HEK293 (cell line): ENCODE data around the gene DYNC1I1.

Source experiments
- CTCF ChIA-PET: fragments of 350-600 bp; formaldehyde crosslinking; extraction: SDS; loops from one replicate; lab custom pipeline; 2021; ENCODE audit warnings: antibody characterized with exemption; lab: Yijun Ruan, JAX
- POLR2A ChIA-PET: fragments of 300-600 bp; formaldehyde crosslinking; extraction: SDS; loops from one replicate; lab custom pipeline; 2020; ENCODE audit warnings: antibody characterized with exemption, inconsistent platforms; lab: Yijun Ruan, JAX
- H3K27ac ChIP-seq: fragments of 200-500 bp; sonication (Bioruptor generic); 2 replicates; pipeline ENCODE4 v1.5.1; 2014; ENCODE audit warnings: low read depth, low read length, control low read depth, inconsistent platforms; ENCODE audit errors: extremely low read depth
- H3K36me3 ChIP-seq, 2 experiments: fragments of 200-500 bp in 1 of 2; sonication (Bioruptor generic) in 1 of 2; 1 replicate in 1 of 2; 2 replicates in 1 of 2; pipeline ENCODE4 v1.5.1; 2014 to 2017; ENCODE audit warnings: inconsistent platforms in 2 of 2, low read length in 2 of 2; ENCODE audit not compliant: control insufficient read depth in 2 of 2, insufficient read depth in 1 of 2
- H3K4me1 ChIP-seq: fragments of 200-500 bp; sonication (Bioruptor generic); 2 replicates; pipeline ENCODE4 v1.5.1; 2014; ENCODE audit warnings: mild to moderate bottlenecking, low read length, inconsistent platforms; ENCODE audit not compliant: control insufficient read depth, insufficient read depth
- H3K4me3 ChIP-seq: 2 replicates; pipeline ENCODE4 v1.5.1; 2011; ENCODE audit warnings: low read depth, mild to moderate bottlenecking, control low read depth, low read length, moderate library complexity
- H3K9me3 ChIP-seq: fragments of 200-500 bp; sonication (Bioruptor generic); 2 replicates; pipeline ENCODE4 v1.5.1; 2014; ENCODE audit warnings: low read depth, low read length, inconsistent platforms; ENCODE audit not compliant: control insufficient read depth, insufficient read depth
- AEBP2 ChIP-seq: fragments of 450-650 bp; formaldehyde crosslinking; IDR thresholded peaks from 2 replicates; pipeline ENCODE4 v1.5.1; 2016; ENCODE audit warnings: missing biosample characterization, missing genetic modification characterization, borderline replicate concordance
- KLF1 ChIP-seq: fragments of 450-650 bp; formaldehyde crosslinking; IDR thresholded peaks from 2 replicates; pipeline ENCODE4 v1.5.1; 2016; ENCODE audit warnings: missing biosample characterization, missing genetic modification characterization
- KLF7 ChIP-seq: fragments of 450-650 bp; formaldehyde crosslinking; IDR thresholded peaks from 2 replicates; pipeline ENCODE4 v1.5.1; 2016; ENCODE audit warnings: missing biosample characterization, missing genetic modification characterization, borderline replicate concordance
- ZBTB20 ChIP-seq: fragments of 450-650 bp; formaldehyde crosslinking; IDR thresholded peaks from 2 replicates; pipeline ENCODE4 v1.5.1; 2016; ENCODE audit warnings: missing biosample characterization, missing genetic modification characterization
- ZBTB48 ChIP-seq: fragments of 450-650 bp; formaldehyde crosslinking; IDR thresholded peaks from 2 replicates; pipeline ENCODE4 v1.5.1; 2016; ENCODE audit warnings: missing biosample characterization, missing genetic modification characterization
- ZEB2 ChIP-seq: fragments of 450-650 bp; formaldehyde crosslinking; IDR thresholded peaks from 2 replicates; pipeline ENCODE4 v1.5.1; 2016; ENCODE audit warnings: missing biosample characterization, missing genetic modification characterization
- ZFP37 ChIP-seq: fragments of 450-650 bp; formaldehyde crosslinking; IDR thresholded peaks from 2 replicates; pipeline ENCODE4 v1.5.1; 2016; ENCODE audit warnings: missing biosample characterization, missing genetic modification characterization
- ZNF121 ChIP-seq: fragments of 450-650 bp; formaldehyde crosslinking; IDR thresholded peaks from 2 replicates; pipeline ENCODE4 v1.5.1; 2016; ENCODE audit warnings: missing biosample characterization, missing genetic modification characterization
- ZNF133 ChIP-seq: fragments of 450-650 bp; formaldehyde crosslinking; IDR thresholded peaks from 2 replicates; pipeline ENCODE4 v1.5.1; 2016; ENCODE audit warnings: missing biosample characterization, missing genetic modification characterization
- ZNF138 ChIP-seq: fragments of 450-650 bp; formaldehyde crosslinking; IDR thresholded peaks from 2 replicates; pipeline ENCODE4 v1.5.1; 2016; ENCODE audit warnings: missing biosample characterization, missing genetic modification characterization, borderline replicate concordance
- ZNF302 ChIP-seq: fragments of 450-650 bp; formaldehyde crosslinking; IDR thresholded peaks from 2 replicates; pipeline ENCODE4 v1.5.1; 2016; ENCODE audit warnings: missing biosample characterization, missing genetic modification characterization, low read depth
- ZNF423 ChIP-seq: fragments of 450-650 bp; formaldehyde crosslinking; IDR thresholded peaks from 2 replicates; pipeline ENCODE4 v1.5.1; 2016; ENCODE audit warnings: missing biosample characterization, missing genetic modification characterization
- ZNF571 ChIP-seq: fragments of 450-650 bp; formaldehyde crosslinking; IDR thresholded peaks from 2 replicates; pipeline ENCODE4 v1.5.0; 2017; ENCODE audit warnings: missing biosample characterization, missing genetic modification characterization
- ZNF624 ChIP-seq: fragments of 450-650 bp; formaldehyde crosslinking; IDR thresholded peaks from 2 replicates; pipeline ENCODE4 v1.5.1; 2017; ENCODE audit warnings: missing biosample characterization, missing genetic modification characterization
- ZNF776 ChIP-seq: fragments of 450-650 bp; formaldehyde crosslinking; IDR thresholded peaks from 2 replicates; pipeline ENCODE4 v1.5.0; 2017; ENCODE audit warnings: missing biosample characterization, missing genetic modification characterization, borderline replicate concordance
- ZSCAN23 ChIP-seq: fragments of 450-650 bp; formaldehyde crosslinking; IDR thresholded peaks from 2 replicates; pipeline ENCODE4 v1.5.1; 2016; ENCODE audit warnings: missing biosample characterization, missing genetic modification characterization
- TF ChIP-seq, protein P1 (sequence below): fragments of 450-650 bp; formaldehyde crosslinking; IDR thresholded peaks from 2 replicates; pipeline ENCODE4 v1.5.1; 2016; ENCODE audit warnings: missing biosample characterization, missing genetic modification characterization
- TF ChIP-seq, protein P2 (sequence below): fragments of 450-650 bp; formaldehyde crosslinking; IDR thresholded peaks from 2 replicates; pipeline ENCODE4 v1.5.1; 2016; ENCODE audit warnings: missing biosample characterization, missing genetic modification characterization
- TF ChIP-seq, protein P3 (sequence below): fragments of 450-650 bp; formaldehyde crosslinking; IDR thresholded peaks from 2 replicates; pipeline ENCODE4 v1.5.1; 2017; ENCODE audit warnings: missing biosample characterization, missing genetic modification characterization
- TF ChIP-seq, protein P4 (sequence below): fragments of 450-650 bp; formaldehyde crosslinking; conservative IDR thresholded peaks from 2 replicates; pipeline ENCODE4 v1.5.1; 2016; ENCODE audit warnings: low read depth, missing biosample characterization, missing genetic modification characterization
- TF ChIP-seq, protein P5 (sequence below): fragments of 450-650 bp; formaldehyde crosslinking; IDR thresholded peaks from 2 replicates; pipeline ENCODE4 v1.5.1; 2016; ENCODE audit warnings: missing biosample characterization, missing genetic modification characterization

DYNC1I1 gene

DNA sequence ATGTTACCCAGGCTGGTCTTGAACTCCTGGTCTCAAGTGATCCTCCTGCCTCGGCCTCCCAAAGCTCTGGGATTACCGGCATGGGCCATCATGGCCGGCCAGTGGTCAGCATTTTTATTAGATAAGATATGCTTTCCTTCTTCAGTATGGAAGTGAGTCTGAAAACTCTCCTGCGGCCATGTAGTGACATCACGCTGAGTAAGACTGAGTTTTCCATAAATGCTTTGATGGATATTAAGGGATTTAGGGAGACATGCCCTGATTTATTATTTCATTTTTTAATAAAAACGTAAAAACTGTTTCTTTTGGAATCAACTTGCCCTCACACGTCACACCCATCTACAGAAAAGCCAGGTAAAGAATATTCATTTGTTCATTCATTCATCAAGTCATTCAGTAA lies 48.4 kb downstream of the DYNC1I1 start:
- CTCF ChIA-PET, result no interaction called here

DNA sequence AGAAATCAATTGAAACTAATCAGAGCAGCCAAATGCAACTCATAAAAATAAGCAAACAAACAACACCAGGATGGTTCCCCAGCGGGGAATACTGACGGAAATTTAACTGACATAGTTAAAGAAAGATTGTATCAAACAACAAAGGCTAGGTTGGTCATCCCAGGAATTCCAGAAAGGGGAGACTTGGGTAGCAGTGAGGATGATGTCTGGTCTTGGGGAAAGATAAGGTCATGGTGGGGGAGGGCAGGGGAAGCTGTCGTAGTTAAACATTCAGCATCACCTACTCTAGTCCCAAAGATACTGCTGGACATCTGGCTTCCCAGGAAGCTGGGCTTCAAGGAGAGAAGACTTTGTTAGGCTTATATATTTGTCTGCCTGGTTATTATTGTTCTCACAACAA lies 50.4 kb downstream of the DYNC1I1 start:
- no peaks in the 10 kb centered on the region for H3K4me1 ChIP-seq
- H3K9me3 ChIP-seq, result no peaks in the 10 kb centered on the region
- no peaks in the 10 kb centered on the region for H3K36me3 ChIP-seq
- CTCF ChIA-PET, result no interaction called here
- H3K4me3 ChIP-seq, result no peak overlapping the region
- TF ChIP-seq ZNF624, result no peak
- no peak for TF ChIP-seq ZFP37
- TF ChIP-seq KLF1 (tag by site-specific recombination), result no peak
- no peak for TF ChIP-seq ZNF571 (tag by site-specific recombination)
- TF ChIP-seq AEBP2 (tag by site-specific recombination), result no peak
- TF ChIP-seq, protein P1, sequence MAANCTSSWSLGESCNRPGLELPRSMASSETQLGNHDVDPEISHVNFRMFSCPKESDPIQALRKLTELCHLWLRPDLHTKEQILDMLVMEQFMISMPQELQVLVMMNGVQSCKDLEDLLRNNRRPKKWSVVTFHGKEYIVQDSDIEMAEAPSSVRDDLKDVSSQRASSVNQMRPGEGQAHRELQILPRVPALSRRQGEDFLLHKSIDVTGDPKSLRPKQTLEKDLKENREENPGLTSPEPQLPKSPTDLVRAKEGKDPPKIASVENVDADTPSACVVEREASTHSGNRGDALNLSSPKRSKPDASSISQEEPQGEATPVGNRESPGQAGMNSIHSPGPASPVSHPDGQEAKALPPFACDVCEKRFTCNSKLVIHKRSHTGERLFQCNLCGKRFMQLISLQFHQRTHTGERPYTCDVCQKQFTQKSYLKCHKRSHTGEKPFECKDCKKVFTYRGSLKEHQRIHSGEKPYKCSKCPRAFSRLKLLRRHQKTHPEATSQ (tag by site-specific recombination), result no peak
- no peak for TF ChIP-seq ZNF302 (tag by site-specific recombination)
- TF ChIP-seq, protein P2, sequence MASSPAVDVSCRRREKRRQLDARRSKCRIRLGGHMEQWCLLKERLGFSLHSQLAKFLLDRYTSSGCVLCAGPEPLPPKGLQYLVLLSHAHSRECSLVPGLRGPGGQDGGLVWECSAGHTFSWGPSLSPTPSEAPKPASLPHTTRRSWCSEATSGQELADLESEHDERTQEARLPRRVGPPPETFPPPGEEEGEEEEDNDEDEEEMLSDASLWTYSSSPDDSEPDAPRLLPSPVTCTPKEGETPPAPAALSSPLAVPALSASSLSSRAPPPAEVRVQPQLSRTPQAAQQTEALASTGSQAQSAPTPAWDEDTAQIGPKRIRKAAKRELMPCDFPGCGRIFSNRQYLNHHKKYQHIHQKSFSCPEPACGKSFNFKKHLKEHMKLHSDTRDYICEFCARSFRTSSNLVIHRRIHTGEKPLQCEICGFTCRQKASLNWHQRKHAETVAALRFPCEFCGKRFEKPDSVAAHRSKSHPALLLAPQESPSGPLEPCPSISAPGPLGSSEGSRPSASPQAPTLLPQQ, result no peak
- TF ChIP-seq ZNF121 (tag by site-specific recombination), result no peak
- no peak for TF ChIP-seq ZSCAN23 (tag by site-specific recombination)
- TF ChIP-seq, protein P3, sequence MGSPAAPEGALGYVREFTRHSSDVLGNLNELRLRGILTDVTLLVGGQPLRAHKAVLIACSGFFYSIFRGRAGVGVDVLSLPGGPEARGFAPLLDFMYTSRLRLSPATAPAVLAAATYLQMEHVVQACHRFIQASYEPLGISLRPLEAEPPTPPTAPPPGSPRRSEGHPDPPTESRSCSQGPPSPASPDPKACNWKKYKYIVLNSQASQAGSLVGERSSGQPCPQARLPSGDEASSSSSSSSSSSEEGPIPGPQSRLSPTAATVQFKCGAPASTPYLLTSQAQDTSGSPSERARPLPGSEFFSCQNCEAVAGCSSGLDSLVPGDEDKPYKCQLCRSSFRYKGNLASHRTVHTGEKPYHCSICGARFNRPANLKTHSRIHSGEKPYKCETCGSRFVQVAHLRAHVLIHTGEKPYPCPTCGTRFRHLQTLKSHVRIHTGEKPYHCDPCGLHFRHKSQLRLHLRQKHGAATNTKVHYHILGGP (tag by site-specific recombination), result no peak
- TF ChIP-seq, protein P4, sequence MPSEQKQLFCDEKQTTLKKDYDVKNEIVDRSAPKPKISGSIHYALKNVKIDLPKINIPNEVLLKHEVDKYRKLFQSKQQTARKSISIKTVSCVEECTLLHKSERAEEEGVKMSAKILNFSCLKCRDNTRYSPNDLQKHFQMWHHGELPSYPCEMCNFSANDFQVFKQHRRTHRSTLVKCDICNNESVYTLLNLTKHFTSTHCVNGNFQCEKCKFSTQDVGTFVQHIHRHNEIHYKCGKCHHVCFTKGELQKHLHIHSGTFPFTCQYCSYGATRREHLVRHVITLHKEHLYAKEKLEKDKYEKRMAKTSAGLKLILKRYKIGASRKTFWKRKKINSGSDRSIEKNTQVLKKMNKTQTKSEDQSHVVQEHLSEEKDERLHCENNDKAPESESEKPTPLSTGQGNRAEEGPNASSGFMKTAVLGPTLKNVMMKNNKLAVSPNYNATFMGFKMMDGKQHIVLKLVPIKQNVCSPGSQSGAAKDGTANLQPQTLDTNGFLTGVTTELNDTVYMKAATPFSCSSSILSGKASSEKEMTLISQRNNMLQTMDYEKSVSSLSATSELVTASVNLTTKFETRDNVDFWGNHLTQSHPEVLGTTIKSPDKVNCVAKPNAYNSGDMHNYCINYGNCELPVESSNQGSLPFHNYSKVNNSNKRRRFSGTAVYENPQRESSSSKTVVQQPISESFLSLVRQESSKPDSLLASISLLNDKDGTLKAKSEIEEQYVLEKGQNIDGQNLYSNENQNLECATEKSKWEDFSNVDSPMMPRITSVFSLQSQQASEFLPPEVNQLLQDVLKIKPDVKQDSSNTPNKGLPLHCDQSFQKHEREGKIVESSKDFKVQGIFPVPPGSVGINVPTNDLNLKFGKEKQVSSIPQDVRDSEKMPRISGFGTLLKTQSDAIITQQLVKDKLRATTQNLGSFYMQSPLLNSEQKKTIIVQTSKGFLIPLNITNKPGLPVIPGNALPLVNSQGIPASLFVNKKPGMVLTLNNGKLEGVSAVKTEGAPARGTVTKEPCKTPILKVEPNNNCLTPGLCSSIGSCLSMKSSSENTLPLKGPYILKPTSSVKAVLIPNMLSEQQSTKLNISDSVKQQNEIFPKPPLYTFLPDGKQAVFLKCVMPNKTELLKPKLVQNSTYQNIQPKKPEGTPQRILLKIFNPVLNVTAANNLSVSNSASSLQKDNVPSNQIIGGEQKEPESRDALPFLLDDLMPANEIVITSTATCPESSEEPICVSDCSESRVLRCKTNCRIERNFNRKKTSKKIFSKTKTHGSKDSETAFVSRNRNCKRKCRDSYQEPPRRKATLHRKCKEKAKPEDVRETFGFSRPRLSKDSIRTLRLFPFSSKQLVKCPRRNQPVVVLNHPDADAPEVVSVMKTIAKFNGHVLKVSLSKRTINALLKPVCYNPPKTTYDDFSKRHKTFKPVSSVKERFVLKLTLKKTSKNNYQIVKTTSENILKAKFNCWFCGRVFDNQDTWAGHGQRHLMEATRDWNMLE (tag by site-specific recombination), result no peak
- no peak for TF ChIP-seq ZNF138 (tag by site-specific recombination)
- TF ChIP-seq, all 188 proteins: peak for 0
- POLR2A ChIA-PET, result no interaction called here
- H3K27ac ChIP-seq, result no peak overlapping the region

More for the DNA sequence above, 48.4 kb downstream of the DYNC1I1 start:
- Histone ChIP-seq H3K4me1 (no peaks in the 10 kb centered on the region), H3K27ac (no peak overlapping the region), H3K4me3 (no peak overlapping the region), H3K36me3 (no peaks in the 10 kb centered on the region), H3K9me3 (no peaks in the 10 kb centered on the region)
- TF ChIP-seq ZNF776 (tag by site-specific recombination) (no peak), ZBTB48 (no peak), ZSCAN23 (tag by site-specific recombination) (no peak), ZNF423 (no peak), KLF7 (tag by site-specific recombination) (no peak), ZBTB20 (tag by site-specific recombination) (no peak), ZNF133 (tag by site-specific recombination) (no peak), ZEB2 (tag by site-specific recombination) (no peak)
- TF ChIP-seq, protein P5, sequence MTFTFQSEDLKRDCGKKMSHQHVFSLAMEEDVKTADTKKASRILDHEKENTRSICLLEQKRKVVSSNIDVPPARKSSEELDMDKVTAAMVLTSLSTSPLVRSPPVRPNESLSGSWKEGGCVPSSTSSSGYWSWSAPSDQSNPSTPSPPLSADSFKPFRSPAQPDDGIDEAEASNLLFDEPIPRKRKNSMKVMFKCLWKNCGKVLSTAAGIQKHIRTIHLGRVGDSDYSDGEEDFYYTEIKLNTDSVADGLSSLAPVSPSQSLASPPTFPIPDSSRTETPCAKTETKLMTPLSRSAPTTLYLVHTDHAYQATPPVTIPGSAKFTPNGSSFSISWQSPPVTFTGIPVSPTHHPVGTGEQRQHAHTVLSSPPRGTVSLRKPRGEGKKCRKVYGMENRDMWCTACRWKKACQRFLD (tag by site-specific recombination), result no peak
- POLR2A ChIA-PET, result no interaction called here
